GM21390 (cell line): ENCODE measurements around the gene LRRIQ3.

Source experiments
- ATAC-seq: cut with Tn5 transposase; IDR thresholded peaks from one replicate; pipeline ENCODE4 v1.9.1; 2021; ENCODE audit not compliant: unreplicated experiment

Gene LRRIQ3

GRCh38 chr1:74113333-74113732 lies 84.6 kb downstream of the LRRIQ3 start:
- no peak for ATAC-seq

GRCh38 chr1:74107394-74107793 lies 90.6 kb downstream of the LRRIQ3 start:
- no peak for ATAC-seq

- no peak for ATAC-seq
These were observed 106.6 kb downstream of the LRRIQ3 start for GRCh38 chr1:74091371-74091770.

DNA sequence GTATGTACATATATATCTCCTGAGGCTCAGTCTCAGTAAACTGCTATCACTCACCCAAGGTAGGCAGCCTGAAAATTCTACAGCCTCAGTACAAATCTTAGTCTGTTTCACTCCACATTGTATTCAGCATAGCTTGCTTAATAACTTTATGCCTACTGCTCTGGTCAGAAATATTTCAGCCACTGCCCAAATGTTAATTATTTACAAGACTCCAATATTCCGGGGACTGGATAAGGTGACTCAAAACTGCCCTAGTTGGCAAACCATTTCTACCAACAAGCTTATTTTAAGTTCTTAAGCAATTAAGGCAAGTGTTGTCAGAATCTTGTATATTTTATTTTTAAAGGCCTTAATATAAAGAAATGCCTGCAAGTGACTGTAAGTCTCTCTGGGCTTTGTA lies 114.8 kb downstream of the LRRIQ3 start:
- ATAC-seq = no peak

- ATAC-seq = no peak
These were observed 132.9 kb downstream of the LRRIQ3 start for GRCh38 chr1:74065081-74065480.

DNA sequence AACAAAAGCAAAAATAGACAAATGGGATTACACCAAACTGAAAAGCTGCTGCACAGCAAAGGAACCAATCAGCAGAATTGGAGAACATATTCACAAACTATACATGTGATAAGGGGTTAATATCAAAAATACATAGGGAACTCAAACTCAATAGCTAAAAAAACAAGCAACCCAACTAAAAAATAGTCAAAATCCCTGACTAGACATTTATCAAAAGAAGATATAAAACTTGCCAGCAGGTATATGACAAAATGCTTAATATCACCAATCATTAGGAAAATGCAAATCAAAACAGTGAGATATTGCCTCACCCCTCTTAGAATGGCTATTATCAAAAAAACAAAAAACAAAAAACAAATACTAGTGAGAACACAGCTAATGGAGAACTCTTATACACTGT lies 140.3 kb downstream of the LRRIQ3 start:
- ATAC-seq = no peak

DNA sequence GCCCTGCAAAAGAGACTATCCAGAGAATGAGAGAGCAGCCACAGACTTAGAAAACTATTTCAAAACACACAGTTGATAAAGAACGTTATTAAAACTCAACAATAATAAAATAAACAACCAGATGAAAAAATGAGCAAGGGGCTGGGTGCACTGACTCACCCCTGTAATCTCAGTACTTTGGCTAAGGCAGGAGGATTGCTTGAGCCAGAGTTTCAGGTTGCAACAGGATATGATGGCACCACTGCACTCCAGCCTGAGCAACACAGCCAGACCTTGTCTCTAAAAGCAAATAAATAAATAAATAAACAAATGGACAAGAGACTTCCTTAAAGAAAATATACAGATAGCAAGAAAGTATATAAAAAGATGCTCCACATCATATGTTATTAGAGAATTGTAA lies 144.6 kb downstream of the LRRIQ3 start:
- ATAC-seq = no peak

GRCh38 chr1:74050386-74050785 lies 147.6 kb downstream of the LRRIQ3 start:
- ATAC-seq = no peak

GRCh38 chr1:74038042-74038441 lies 159.9 kb downstream of the LRRIQ3 start:
- no peak for ATAC-seq

DNA sequence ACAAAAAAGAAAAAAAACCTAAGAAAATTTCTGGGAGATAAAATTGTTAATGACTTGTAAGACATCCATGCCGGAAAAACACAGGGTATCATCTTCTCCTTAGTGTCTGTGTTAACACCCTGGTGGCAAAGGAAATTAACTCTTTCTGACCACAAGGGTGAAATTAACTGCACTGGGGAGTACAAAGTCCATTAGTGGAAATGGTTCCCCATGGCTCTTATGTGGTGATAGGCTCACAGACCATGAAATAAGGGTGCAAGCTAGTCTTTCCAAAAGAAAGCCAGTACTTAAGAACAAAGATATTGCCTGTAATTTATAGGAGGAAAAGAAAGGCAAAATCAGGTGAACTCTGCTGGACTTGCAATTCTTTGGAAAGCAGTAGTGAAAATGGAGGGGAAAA lies 185.4 kb downstream of the LRRIQ3 start:
- ATAC-seq = no peak

DNA sequence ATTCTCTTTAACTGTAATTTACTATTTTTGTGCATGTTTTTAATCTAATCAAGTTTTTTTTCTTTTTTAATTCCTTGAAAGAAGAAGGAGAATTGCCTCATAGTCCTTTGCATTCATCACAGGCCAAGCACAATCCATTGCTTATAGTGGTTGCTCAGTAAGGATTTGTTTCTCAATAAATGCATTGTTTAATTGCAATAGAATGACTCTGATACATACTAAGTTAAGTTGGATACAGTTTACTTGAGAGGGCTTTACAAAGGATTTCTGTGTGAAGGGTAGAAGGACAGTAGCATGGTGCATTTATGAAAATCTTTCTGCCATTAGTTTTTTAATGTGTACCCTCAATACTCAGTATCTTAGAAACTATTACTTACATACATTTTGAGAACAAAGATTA lies 186.2 kb downstream of the LRRIQ3 start:
- ATAC-seq = no peak

GRCh38 chr1:74010206-74010605 lies 187.8 kb downstream of the LRRIQ3 start:
- ATAC-seq = no peak

- no peak for ATAC-seq
These were observed 192.4 kb downstream of the LRRIQ3 start for GRCh38 chr1:74005533-74005932.

- ATAC-seq = no peak
These were observed 194.2 kb downstream of the LRRIQ3 start for GRCh38 chr1:74003806-74004205.

DNA sequence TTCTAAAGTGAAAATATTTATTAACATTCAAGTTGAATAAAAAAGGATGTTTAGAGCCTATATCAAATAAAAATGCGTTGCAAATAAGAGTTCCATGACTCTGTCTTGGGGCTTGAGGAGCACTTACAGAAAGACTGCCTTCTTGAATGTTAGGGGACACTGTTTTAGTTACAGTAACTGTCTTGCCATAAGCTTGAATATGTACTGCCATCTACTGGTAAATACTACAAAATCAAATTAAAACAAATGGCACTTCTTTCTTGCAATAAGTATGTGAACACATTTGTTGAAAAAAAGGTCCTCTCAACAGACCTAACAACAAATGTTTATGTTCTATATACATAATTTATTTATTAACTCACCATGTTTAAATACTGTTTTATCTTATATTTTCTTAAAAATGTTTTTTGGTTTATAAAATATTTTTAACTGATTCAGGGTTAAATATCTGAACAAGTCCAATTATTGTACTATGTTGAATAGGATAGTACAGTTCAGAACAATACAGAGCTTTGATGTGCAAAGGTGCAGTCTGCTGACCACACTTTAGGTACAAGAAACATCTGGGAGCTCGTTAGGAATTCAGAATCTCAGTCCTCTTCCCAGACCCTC lies 199.5 kb downstream of the LRRIQ3 start:
- ATAC-seq = no peak

DNA sequence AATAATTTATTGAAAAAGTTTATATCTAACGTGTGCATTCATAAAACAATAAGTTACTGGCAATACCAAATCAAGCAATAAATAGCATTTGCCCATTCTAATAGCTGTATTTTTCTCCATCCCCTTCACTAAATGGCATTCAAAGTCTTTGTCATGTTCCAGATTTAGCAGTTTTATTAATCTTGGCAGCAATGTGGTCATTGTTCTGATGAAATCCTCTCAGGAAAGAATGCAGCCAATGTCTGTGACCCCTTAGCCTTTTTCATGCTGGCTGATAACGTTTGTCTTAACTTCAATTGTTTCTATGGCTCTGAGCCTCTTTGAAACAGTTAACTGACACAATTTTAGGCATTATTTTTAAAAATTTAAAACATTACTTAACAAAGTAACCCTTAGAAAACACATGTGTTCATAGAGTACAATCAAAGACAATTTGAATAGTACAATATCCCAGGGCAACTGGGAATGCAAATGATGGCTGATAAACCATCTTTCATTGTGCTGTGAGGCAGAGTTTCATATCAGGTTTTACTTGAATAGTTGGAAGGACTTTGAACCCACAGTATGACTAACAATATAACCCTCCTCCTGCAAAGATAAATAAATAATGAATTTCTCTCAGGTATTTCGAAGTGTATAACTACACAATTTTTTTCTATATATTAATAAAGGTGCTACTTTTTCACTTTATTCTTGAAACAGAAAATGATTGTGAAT lies 217.5 kb downstream of the LRRIQ3 start:
- no peak for ATAC-seq

GRCh38 chr1:73979684-73980083 lies 218.3 kb downstream of the LRRIQ3 start:
- no peak for ATAC-seq

- no peak for ATAC-seq
These were observed 219.0 kb downstream of the LRRIQ3 start for GRCh38 chr1:73978964-73979363.
